K562 (cell line): ENCODE measurements around the gene SUV39H2. TPM values are rescaled to one million over a fixed set of nuclear protein-coding genes. Genes with fewer than 3 reads are reported as not detected.

Source experiments
- CREB1 ChIP-seq, 2 experiments: sonication (generic) in 1 of 2; formaldehyde crosslinking in 1 of 2; IDR thresholded peaks; 2 replicates each; pipeline versions ENCODE4 v1.6.1 to v1.8.0; 2012 to 2022; ENCODE audit warnings: inconsistent platforms in 1 of 2, mild to moderate bottlenecking in 1 of 2, missing genetic modification reagents in 1 of 2, moderate library complexity in 1 of 2
- HDAC2 ChIP-seq: fragments of 450-650 bp; IDR thresholded peaks from 2 replicates; pipeline ENCODE4 v1.6.1; 2016; ENCODE audit warnings: mild to moderate bottlenecking
- L3MBTL2 ChIP-seq: fragments of 450-650 bp; IDR thresholded peaks from 2 replicates; pipeline ENCODE4 v1.6.1; 2016; ENCODE audit warnings: mild to moderate bottlenecking, moderate library complexity
- NFRKB ChIP-seq: fragments of 450-650 bp; IDR thresholded peaks from 2 replicates; pipeline ENCODE4 v1.6.1; 2016; ENCODE audit warnings: low read depth
- NFXL1 ChIP-seq: fragments of 450-650 bp; formaldehyde crosslinking; IDR thresholded peaks from 2 replicates; pipeline ENCODE4 v1.4.0; 2021; ENCODE audit warnings: mild to moderate bottlenecking
- PRPF4 ChIP-seq: fragments of 200-400 bp; formaldehyde crosslinking; IDR thresholded peaks from one replicate; pipeline ENCODE4 v1.6.1; 2017; ENCODE audit warnings: low read length, low read depth, mild to moderate bottlenecking; ENCODE audit not compliant: insufficient read depth, poor library complexity, severe bottlenecking
- SIN3A ChIP-seq, 2 experiments: fragments of 150-350 bp in 1 of 2; IDR thresholded peaks; 2 replicates each; pipeline ENCODE4 v1.6.1; 2011 to 2016; ENCODE audit warnings: borderline replicate concordance in 2 of 2, low read depth in 2 of 2, low read length in 2 of 2, mild to moderate bottlenecking in 2 of 2, moderate library complexity in 2 of 2; ENCODE audit not compliant: control insufficient read depth in 1 of 2
- SNIP1 ChIP-seq: fragments of 450-650 bp; IDR thresholded peaks from 2 replicates; pipeline ENCODE4 v1.7.1; 2017; ENCODE audit warnings: low read depth, mild to moderate bottlenecking
- TCF7L2 ChIP-seq: fragments of 150-350 bp; IDR thresholded peaks from 2 replicates; pipeline ENCODE4 v1.6.1; 2016; ENCODE audit warnings: low read depth, mild to moderate bottlenecking, low read length, moderate library complexity
- ZC3H11A ChIP-seq: IDR thresholded peaks from 2 replicates; pipeline ENCODE4 v1.6.1; 2012; ENCODE audit warnings: low read depth, low read length, improper control_type of control experiment
- ZC3H4 ChIP-seq: sonication (generic); formaldehyde crosslinking; IDR thresholded peaks from 2 replicates; pipeline ENCODE4 v1.9.0; 2021; ENCODE audit warnings: missing genetic modification reagents, borderline replicate concordance
- ZNF655 ChIP-seq: fragments of 250-450 bp; sonication (Bioruptor Pico); IDR thresholded peaks from 2 replicates; pipeline ENCODE4 v1.5.0; 2021
- polyA plus RNA-seq, 8 experiments: library from polyadenylated mRNA; depleted of rRNA in 4 of 8; stranded (reverse) in 5 of 8; unstranded in 3 of 8; fragments of >200 nt; fragmentation: Nextera tagmentation in 2 of 8; fragmentation: Illumina TruSeq in 1 of 8; extraction: Ambion mirVana in 2 of 8; extraction: Trizol in 1 of 8; gene quantifications; 2 replicates each; pipeline versions ENCODE4 v1.2.1 to v1.2.3, GENCODE V29; 2011 to 2014; ENCODE audit warnings: inconsistent platforms in 1 of 8, missing spikeins in 1 of 8
- total RNA-seq, 7 experiments: library from RNA; depleted of rRNA in 6 of 7; stranded (reverse); fragments of >200 nt in 6 of 7; fragmentation: Illumina TruSeq in 2 of 7; extraction: Trizol in 2 of 7; gene quantifications; 2 replicates each; pipeline versions ENCODE4 v1.2.1 to v1.2.3, GENCODE V29; 2011 to 2021; ENCODE audit warnings: low replicate concordance in 1 of 7
- TF ChIP-seq, protein P1 (sequence below): fragments of 250-450 bp; sonication (Bioruptor Pico); IDR thresholded peaks from 2 replicates; pipeline ENCODE4 v1.9.0; 2021; ENCODE audit warnings: mild to moderate bottlenecking
- TF ChIP-seq, protein P2 (sequence below): fragments of 450-650 bp; IDR thresholded peaks from 2 replicates; pipeline ENCODE4 v1.6.1; 2016; ENCODE audit warnings: borderline replicate concordance
- TF ChIP-seq, protein P3 (sequence below): fragments of 250-450 bp; sonication (Bioruptor Pico); IDR thresholded peaks from 2 replicates; pipeline ENCODE4 v1.5.0; 2021; ENCODE audit warnings: mild to moderate bottlenecking, moderate library complexity

Gene SUV39H2
- total and polyA plus RNA-seq, 9 of the 15 experiments (the other 6 are each of a cell fraction or from before 2014, with no cell fraction given): 24.1 to 54.3 (median 41.3) TPM

GRCh38 chr10:14837757-14838581 is 40.7 kb upstream of the SUV39H2 start, which contains the start of the genes CDNF, HSPA14 and MSANTD7 (continued):
- TF ChIP-seq, protein P1, sequence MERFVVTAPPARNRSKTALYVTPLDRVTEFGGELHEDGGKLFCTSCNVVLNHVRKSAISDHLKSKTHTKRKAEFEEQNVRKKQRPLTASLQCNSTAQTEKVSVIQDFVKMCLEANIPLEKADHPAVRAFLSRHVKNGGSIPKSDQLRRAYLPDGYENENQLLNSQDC (CRISPR knock-in tag): no peak
- TF ChIP-seq ZNF655 (CRISPR knock-in tag): no peak
- no peak for TF ChIP-seq PRPF4
- TF ChIP-seq HDAC2: no peak
- no peak for TF ChIP-seq TCF7L2
- TF ChIP-seq, protein P2, sequence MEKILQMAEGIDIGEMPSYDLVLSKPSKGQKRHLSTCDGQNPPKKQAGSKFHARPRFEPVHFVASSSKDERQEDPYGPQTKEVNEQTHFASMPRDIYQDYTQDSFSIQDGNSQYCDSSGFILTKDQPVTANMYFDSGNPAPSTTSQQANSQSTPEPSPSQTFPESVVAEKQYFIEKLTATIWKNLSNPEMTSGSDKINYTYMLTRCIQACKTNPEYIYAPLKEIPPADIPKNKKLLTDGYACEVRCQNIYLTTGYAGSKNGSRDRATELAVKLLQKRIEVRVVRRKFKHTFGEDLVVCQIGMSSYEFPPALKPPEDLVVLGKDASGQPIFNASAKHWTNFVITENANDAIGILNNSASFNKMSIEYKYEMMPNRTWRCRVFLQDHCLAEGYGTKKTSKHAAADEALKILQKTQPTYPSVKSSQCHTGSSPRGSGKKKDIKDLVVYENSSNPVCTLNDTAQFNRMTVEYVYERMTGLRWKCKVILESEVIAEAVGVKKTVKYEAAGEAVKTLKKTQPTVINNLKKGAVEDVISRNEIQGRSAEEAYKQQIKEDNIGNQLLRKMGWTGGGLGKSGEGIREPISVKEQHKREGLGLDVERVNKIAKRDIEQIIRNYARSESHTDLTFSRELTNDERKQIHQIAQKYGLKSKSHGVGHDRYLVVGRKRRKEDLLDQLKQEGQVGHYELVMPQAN: peak; percentile 64; the same call in 1 of the 2 replicates
- TF ChIP-seq SIN3A (IDR thresholded peaks at IDR 0.05; ENCODE audit: borderline replicate concordance in 2 of 2, control insufficient read depth in 1 of 2, low read depth in 2 of 2, low read length in 2 of 2): peak; percentile 80 to 81; a peak in 2 of 4 replicates
- TF ChIP-seq CREB1 (IDR thresholded peaks at IDR 0.05): peak; percentile 94
- TF ChIP-seq CREB1 (CRISPR knock-in tag; IDR thresholded peaks at IDR 0.05): peak; percentile 98
- TF ChIP-seq ZC3H4 (CRISPR knock-in tag): no peak
- TF ChIP-seq NFXL1 (CRISPR knock-in tag): no peak
- TF ChIP-seq NFRKB: peak; percentile 22; the same call in 1 of the 2 replicates
- TF ChIP-seq, protein P3, sequence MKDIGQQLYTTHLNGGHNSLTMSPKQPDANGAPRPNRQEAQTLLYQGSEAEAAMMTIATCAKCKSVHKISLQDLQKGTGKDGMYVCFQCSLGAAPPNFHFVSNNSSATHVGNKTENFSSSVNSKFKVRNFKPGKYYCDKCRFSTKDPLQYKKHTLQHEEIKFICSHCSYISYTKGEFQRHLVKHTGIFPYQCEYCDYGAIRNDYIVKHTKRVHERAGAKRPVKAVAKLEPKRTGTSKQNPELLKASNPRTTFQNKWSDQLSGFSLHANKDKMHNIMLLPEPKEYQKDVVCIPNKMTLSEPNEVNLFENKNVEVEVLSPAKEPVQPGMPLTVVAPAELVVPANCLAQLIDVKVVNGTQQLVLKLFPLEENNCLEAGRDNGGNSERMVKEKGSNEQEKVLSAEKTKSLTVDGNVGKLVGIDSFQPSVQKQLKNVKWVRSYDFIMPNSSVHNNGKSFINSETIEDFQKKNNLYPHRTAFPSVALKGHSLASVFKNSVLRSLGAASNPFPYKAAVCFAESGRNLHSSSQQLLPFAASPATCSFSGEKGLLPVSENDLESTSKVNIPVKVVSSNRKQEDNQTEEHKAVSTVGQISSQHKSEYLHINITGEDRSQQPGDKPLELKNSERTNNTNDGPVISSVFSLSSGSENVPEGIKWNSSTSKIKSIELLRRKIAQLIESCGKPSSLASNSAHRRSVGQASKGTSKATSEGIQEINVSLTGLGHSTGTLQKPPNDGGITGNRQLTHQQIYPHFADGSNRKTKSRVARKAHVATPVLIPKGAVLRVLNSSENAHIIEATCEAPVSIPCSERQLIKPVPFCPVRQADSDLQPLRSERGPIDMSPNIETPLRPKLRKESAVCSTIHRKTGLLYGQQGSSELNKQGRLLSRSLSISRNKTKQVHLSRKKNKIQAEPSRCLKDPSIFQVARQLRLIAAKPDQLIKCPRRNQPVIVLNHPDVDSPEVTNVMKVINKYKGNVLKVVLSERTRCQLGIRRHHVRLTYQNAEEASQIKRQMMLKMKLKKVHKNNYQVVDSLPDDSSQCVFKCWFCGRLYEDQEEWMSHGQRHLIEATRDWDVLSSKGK (CRISPR knock-in tag): no peak
- no peak for TF ChIP-seq ZC3H11A
- TF ChIP-seq L3MBTL2: peak; percentile 62
- no peak for TF ChIP-seq SNIP1
